Measurements from ENCODE around the gene WNT6.

- TF ChIP-seq CTCF (IDR thresholded peaks at IDR 0.05 in 4 of 5, conservative IDR thresholded peaks at IDR 0.05 in 1 of 5) (no peak), POLR2A (IDR thresholded peaks at IDR 0.05) (no peak)
Observed at GRCh38 chr2:218860950-218861381, 1.4 kb downstream of the WNT6 start.

Measured in gastrocnemius medialis (tissue), 4 donors.